ENCODE results near the gene ZNF750. TPM values are rescaled to one million over a fixed set of nuclear protein-coding genes. Genes with fewer than 3 reads are reported as not detected.

ZNF750 gene
- total and polyA plus RNA-seq, 12 donors: 0.07 to 0.20 (median 0.11) TPM; not detected in 8

GRCh38 chr17:82793974-82794630 lies 45.7 kb downstream of the ZNF750 start:
- no peak overlapping the region for H3K27ac ChIP-seq
- no peak for DNase-seq
- intact Hi-C loops (cut with DNase I): no loop called here

DNA sequence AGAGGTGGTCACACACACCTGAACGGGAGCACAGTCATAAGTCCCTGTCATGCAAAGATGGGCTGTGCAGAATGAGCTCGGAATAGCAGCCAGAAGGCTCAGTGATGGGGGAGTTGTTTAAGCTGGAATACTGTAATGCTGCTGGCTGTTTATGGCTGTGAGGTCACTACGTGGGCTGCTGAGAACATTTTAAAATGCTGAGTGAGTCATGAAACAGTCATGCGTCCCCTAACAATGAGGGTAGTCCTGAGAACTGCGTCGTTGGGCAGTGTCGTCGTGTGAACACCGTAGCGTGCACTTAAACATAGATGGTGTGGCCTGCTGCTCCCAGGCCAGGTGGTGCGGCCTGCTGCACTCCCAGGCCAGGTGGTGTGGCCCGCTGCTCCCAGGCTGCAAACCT lies 48.3 kb downstream of the ZNF750 start:
- no peak for DNase-seq
- no peaks in the 10 kb centered on the region for H3K4me1 ChIP-seq (replicated peaks in 1 of 2)
- H3K9me3 ChIP-seq (replicated peaks in 1 of 3): no peaks in the 10 kb centered on the region
- H3K36me3 ChIP-seq (replicated peaks in 1 of 2): no peaks in the 10 kb centered on the region
- no peak overlapping the region for H3K4me3 ChIP-seq
- no peak overlapping the region for H3K27ac ChIP-seq
- H3K27me3 ChIP-seq: no peaks in the 10 kb centered on the region
- intact Hi-C loops (cut with DNase I): no loop called here
- TF ChIP-seq POLR2A (IDR thresholded peaks at IDR 0.05): no peak
- TF ChIP-seq, protein P1, sequence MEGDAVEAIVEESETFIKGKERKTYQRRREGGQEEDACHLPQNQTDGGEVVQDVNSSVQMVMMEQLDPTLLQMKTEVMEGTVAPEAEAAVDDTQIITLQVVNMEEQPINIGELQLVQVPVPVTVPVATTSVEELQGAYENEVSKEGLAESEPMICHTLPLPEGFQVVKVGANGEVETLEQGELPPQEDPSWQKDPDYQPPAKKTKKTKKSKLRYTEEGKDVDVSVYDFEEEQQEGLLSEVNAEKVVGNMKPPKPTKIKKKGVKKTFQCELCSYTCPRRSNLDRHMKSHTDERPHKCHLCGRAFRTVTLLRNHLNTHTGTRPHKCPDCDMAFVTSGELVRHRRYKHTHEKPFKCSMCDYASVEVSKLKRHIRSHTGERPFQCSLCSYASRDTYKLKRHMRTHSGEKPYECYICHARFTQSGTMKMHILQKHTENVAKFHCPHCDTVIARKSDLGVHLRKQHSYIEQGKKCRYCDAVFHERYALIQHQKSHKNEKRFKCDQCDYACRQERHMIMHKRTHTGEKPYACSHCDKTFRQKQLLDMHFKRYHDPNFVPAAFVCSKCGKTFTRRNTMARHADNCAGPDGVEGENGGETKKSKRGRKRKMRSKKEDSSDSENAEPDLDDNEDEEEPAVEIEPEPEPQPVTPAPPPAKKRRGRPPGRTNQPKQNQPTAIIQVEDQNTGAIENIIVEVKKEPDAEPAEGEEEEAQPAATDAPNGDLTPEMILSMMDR (IDR thresholded peaks at IDR 0.05): no peak
- 83 to 92% (median 89%) methylated on average over 5 to 12 of the region's 12 CpGs for WGBS, 4 donors

More at GRCh38 chr17:82793974-82794630, 45.7 kb downstream of the ZNF750 start:
- TF ChIP-seq, protein P1 (IDR thresholded peaks at IDR 0.05): no peak
- no peak for TF ChIP-seq POLR2A (IDR thresholded peaks at IDR 0.05)
- Histone ChIP-seq H3K36me3 (replicated peaks in 1 of 2) (no peaks in the 10 kb centered on the region), H3K4me1 (replicated peaks in 1 of 2) (no peaks in the 10 kb centered on the region), H3K4me3 (no peak overlapping the region), H3K27me3 (no peaks in the 10 kb centered on the region), H3K9me3 (replicated peaks in 1 of 3) (no peaks in the 10 kb centered on the region)
- WGBS, 4 donors: 74 to 85% (median 77%) methylated on average over 9 to 15 of the region's 15 CpGs

- Histone ChIP-seq H3K9me3 (replicated peaks in 1 of 3) (no peaks in the 10 kb centered on the region), H3K27me3 (no peaks in the 10 kb centered on the region), H3K4me1 (replicated peaks in 1 of 2) (no peaks in the 10 kb centered on the region), H3K4me3 (no peak overlapping the region), H3K27ac (no peak overlapping the region), H3K36me3 (replicated peaks in 1 of 2) (no peaks in the 10 kb centered on the region)
- 94 to 100% (median 95%) methylated on average over 12 to 13 of the region's 13 CpGs for WGBS, 4 donors
- intact Hi-C loops (cut with DNase I): no loop called here
- TF ChIP-seq POLR2A (IDR thresholded peaks at IDR 0.05): no peak
- TF ChIP-seq, protein P1 (IDR thresholded peaks at IDR 0.05): no peak
- no peak for DNase-seq
These were observed 49.4 kb downstream of the ZNF750 start for GRCh38 chr17:82790391-82790790.

DNA sequence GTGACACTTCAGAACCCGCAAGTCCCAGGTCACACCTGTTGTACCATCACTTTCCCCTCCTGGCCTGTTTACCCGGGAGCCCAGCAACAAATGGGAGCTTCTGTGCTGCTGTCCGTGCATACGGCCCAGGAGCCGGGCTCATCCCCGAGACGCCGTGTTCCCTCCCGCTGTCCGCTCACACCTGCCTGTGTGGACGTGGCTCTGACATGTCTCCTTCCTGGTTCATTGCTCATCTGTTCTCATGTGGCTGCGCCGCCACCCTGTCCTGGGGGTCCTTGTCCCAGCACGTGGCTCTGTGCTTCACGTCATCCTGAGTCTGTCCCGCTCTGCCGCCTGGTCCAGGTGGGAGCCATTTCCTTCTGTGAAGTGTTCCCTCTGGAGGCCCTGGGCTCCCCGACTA lies 50.0 kb downstream of the ZNF750 start:
- Histone ChIP-seq H3K36me3 (replicated peaks in 1 of 2) (no peaks in the 10 kb centered on the region), H3K4me1 (replicated peaks in 1 of 2) (no peaks in the 10 kb centered on the region), H3K9me3 (replicated peaks in 1 of 3) (no peaks in the 10 kb centered on the region), H3K27me3 (no peaks in the 10 kb centered on the region), H3K4me3 (no peak overlapping the region), H3K27ac (no peak overlapping the region)
- intact Hi-C loops (cut with DNase I): no loop called here
- no peak for DNase-seq
- WGBS, 4 donors: 94 to 96% (median 95%) methylated on average over 15 to 18 of the region's 18 CpGs
- no peak for TF ChIP-seq POLR2A (IDR thresholded peaks at IDR 0.05)
- TF ChIP-seq, protein P1 (IDR thresholded peaks at IDR 0.05): no peak
